Omental fat pad (tissue), 4 donors: ENCODE results near the gene PAM16. TPM values are rescaled to one million over a fixed set of nuclear protein-coding genes. Genes with fewer than 3 reads are reported as not detected.
"Not testable (repeated sequence)": the region's sequence is repeated elsewhere in the genome, so short reads cannot be mapped to it uniquely, and the experiment has no call there.

ENCODE experiments used
- ATAC-seq: fragments of 150-250 bp; one replicate; pipeline ENCODE4 v1.9.1; 2016; ENCODE audit warnings: mild to moderate bottlenecking, moderate library complexity; ENCODE audit not compliant: low FRiP score
- DNase-seq: peaks from one replicate; pipeline ENCODE4 v3.0.0-alpha.2; 2019; ENCODE audit warnings: low spot score
- total RNA-seq, 4 donors: library from RNA; depleted of rRNA; stranded (reverse); fragments of >200 nt; gene quantifications; one replicate each; pipeline ENCODE4 v1.1.0, GENCODE V29; 2016
- TF ChIP-seq, protein P1 (sequence below), 3 donors: fragments of 450-650 bp; IDR thresholded peaks; one replicate each; pipeline ENCODE4 v1.5.1; 2016 to 2017; ENCODE audit warnings: antibody characterized with exemption in 3 of 3, mild to moderate bottlenecking in 3 of 3, moderate library complexity in 2 of 3

PAM16 gene
- total RNA-seq, 4 donors from 2014 or later = 32.7 to 53.9 (median 41.8) TPM

- TF ChIP-seq, protein P1, sequence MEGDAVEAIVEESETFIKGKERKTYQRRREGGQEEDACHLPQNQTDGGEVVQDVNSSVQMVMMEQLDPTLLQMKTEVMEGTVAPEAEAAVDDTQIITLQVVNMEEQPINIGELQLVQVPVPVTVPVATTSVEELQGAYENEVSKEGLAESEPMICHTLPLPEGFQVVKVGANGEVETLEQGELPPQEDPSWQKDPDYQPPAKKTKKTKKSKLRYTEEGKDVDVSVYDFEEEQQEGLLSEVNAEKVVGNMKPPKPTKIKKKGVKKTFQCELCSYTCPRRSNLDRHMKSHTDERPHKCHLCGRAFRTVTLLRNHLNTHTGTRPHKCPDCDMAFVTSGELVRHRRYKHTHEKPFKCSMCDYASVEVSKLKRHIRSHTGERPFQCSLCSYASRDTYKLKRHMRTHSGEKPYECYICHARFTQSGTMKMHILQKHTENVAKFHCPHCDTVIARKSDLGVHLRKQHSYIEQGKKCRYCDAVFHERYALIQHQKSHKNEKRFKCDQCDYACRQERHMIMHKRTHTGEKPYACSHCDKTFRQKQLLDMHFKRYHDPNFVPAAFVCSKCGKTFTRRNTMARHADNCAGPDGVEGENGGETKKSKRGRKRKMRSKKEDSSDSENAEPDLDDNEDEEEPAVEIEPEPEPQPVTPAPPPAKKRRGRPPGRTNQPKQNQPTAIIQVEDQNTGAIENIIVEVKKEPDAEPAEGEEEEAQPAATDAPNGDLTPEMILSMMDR (IDR thresholded peaks at IDR 0.05) = no peak
- DNase-seq (no peak), ATAC-seq (no peak)
Measured at GRCh38 chr16:4349332-4349731, 1.8 kb downstream of the PAM16 start.

GRCh38 chr16:4347765-4348509 lies 3.2 kb downstream of the PAM16 start:
- no peak for ATAC-seq

DNA sequence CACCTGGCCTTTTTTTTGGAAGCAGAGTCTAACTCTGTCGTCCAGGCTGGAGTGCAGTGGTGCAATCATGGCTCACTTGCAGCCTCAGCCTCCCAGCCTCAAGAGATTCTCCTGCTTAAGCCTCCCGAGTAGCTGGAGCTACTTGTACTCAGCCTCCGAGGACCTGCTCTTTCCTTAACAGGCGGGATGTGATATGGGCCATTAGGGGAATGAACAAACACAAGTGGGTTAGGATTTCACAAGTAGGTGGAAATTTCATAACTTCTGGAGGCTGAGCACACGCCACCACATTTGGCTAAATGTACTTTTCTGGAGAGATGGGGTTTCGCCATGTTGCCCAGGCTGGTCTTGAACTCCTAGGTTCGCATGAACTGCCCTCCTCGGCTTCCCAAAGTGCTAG lies 4.1 kb downstream of the PAM16 start:
- ATAC-seq (no peak), DNase-seq (no peak)
- TF ChIP-seq, protein P1 (IDR thresholded peaks at IDR 0.05) = no peak

More at GRCh38 chr16:4347765-4348509, 3.2 kb downstream of the PAM16 start:
- DNase-seq = no peak
- TF ChIP-seq, protein P1 (IDR thresholded peaks at IDR 0.05) = no peak

DNA sequence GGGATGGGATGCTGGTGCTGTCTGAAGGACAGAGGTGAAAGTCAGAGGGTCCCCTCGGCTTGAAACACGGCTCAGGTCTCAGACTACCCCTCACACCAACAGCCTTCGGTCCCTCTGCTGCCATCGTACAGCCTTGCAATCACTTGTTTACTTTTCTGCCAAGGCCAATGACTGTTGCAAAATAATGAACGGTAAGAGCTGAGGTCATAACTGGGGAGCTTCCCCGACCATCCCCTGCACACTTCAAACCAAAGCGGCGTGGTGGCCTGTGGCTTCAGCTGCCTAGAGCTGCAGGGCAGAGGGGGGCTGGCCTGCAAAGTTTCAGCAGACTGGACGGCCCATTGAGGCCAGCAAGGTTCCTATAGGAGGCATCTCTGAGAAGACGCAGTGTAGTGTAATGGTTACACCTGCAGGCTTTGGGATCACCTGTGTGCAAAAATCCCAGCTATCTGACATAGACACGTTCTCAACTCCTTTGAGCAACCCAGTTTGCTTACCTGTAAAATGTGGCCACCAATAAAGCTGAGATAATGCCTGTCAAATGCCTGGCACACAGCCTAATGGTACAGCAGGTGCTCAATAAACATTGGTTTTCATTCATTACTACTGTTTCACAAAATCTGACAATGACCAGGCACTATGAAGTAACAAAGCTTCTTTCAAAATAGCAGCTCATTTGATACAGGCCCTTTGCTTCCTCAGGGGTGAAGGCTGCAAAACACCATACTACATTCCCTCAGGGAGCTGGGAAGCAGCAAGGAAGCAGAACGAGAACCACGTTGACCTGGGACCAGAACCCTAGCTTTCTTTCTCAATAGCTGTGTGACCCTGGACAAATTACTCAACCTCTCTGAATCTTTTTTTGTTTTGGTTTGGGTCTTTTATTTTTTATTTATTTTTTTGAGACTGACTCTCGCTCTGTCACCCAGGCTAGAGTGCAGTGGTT lies 5.0 kb downstream of the PAM16 start:
- TF ChIP-seq, protein P1 (IDR thresholded peaks at IDR 0.05) = no peak
- DNase-seq (no peak), ATAC-seq (no peak)

DNA sequence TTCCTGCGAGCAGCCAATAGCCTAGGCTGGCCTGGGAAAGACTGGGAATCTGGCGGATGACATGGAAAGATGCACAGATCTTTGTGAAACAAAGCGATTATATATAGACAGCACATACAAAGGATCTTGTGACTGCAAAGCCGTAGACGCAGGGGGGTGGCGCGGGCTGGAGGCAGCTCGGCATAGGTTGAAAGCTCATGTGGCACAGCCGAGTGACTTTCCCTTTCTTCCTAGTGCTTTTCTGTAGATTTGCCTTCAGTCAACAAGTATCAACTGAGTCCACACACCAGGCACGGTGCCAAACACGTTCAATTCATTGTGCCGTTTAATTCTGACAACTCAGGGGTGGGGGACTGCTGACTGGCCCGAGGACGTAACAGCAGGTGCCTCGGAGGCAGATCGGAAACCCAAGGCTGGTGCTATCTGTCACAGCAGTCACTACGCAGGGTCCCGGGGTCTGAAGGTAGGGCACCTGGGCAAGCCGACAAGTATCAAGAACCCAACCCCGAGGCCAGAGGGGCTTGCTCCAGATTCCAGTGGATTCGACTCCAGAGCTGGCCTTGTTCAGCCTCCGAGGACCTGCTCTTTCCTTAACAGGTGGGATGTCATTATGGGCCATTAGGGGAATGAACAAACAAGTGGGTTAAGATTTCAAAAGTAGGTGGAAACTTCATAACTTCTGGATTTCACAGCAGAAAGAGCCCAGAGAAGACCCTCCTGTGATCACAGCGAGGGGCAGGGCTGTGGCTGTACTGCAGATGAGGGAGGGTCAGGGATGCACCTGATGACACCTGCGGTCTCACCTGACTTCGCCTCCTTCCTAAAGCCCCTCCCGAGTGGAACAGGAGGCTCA lies 5.9 kb downstream of the PAM16 start:
- DNase-seq (no peak), ATAC-seq (no peak)
- TF ChIP-seq, protein P1 (IDR thresholded peaks at IDR 0.05) = no peak

GRCh38 chr16:4344300-4344982 lies 6.7 kb downstream of the PAM16 start:
- DNase-seq, ATAC-seq: not testable (repeated sequence)
